ENCODE results near the gene P2RX4. TPM values are rescaled to one million over a fixed set of nuclear protein-coding genes. Genes with fewer than 3 reads are reported as not detected.
"Not testable (repeated sequence)": the region's sequence is repeated elsewhere in the genome, so short reads cannot be mapped to it uniquely, and the experiment has no call there.

Gene P2RX4
- total RNA-seq, 1 experiment from 2014 or later, result 8.1 TPM

- no peak overlapping the region for H3K27ac ChIP-seq (ENCODE audit: insufficient read length, low read depth, low read length)
- H3K18ac ChIP-seq (ENCODE audit: insufficient read length, low read depth, low read length), result no peak overlapping the region
- peaks cover 2 to 5% (median 3%) of the 10 kb centered on the region in 3 experiments; a peak in 5 of 7 replicates for H3K36me3 Mint-ChIP-seq (ENCODE audit: insufficient read depth in 1 of 3, low read depth in 3 of 3)
- H3T11ph ChIP-seq (ENCODE audit: low read length), result no peak overlapping the region
- no peak overlapping the region for H2BK5ac ChIP-seq (ENCODE audit: insufficient read length, low read length)
- no peaks in the 10 kb centered on the region for H3K27me3 ChIP-seq (ENCODE audit: insufficient read depth, low read length)
- H4K91ac ChIP-seq (ENCODE audit: insufficient read length, low read depth, low read length), result no peak overlapping the region
- no peak overlapping the region for H3K23ac ChIP-seq (ENCODE audit: insufficient read length, low read depth, low read length)
- H2BK12ac ChIP-seq (ENCODE audit: insufficient read length, low read depth, low read length), result no peak overlapping the region
- H3K4me1 ChIP-seq (ENCODE audit: insufficient read depth, low read length), result no peaks in the 10 kb centered on the region
- no peak for DNase-seq
- no peaks in the 10 kb centered on the region for H3K79me2 ChIP-seq (ENCODE audit: insufficient read depth, low read length)
- H3K9ac ChIP-seq (ENCODE audit: extremely low read depth, insufficient read length, low read length), result no peak overlapping the region
- TF ChIP-seq CTCF (conservative IDR thresholded peaks at IDR 0.05), result no peak
- H3K4me2 ChIP-seq (ENCODE audit: insufficient read depth, insufficient read length, low read length), result no peak overlapping the region
- H4K20me1 ChIP-seq (ENCODE audit: control insufficient read depth, insufficient read depth, insufficient read length), result no peaks in the 10 kb centered on the region
- H3K4me1 Mint-ChIP-seq, result peaks cover 3 to 4% of the 10 kb centered on the region in 2 experiments; a peak in 3 of 4 replicates
- H3K56ac ChIP-seq (ENCODE audit: insufficient read length, low read depth, low read length), result no peak overlapping the region
- H3K27me3 Mint-ChIP-seq (ENCODE audit: low read depth), result no peaks in the 10 kb centered on the region
- no peak overlapping the region for H2BK120ac ChIP-seq (ENCODE audit: low read depth, low read length, poor library complexity, severe bottlenecking)
- H3K79me1 ChIP-seq (ENCODE audit: insufficient read depth, low read depth, low read length, poor library complexity, severe bottlenecking), result no peaks in the 10 kb centered on the region
- H4K5ac ChIP-seq (ENCODE audit: insufficient read length, low read depth, low read length), result no peak overlapping the region
- no CpG with 5 or more reads among the region's 8 CpGs for WGBS (ENCODE audit: extremely low coverage, insufficient read length, low lambda C conversion rate)
- H3K23me2 ChIP-seq (ENCODE audit: insufficient read length, low read depth, low read length, poor library complexity, severe bottlenecking), result no peaks in the 10 kb centered on the region
- no peak overlapping the region for H3K27ac Mint-ChIP-seq
- H3K9me3 Mint-ChIP-seq, result no peaks in the 10 kb centered on the region
- H2BK15ac ChIP-seq (ENCODE audit: low read depth, low read length), result no peak overlapping the region
- no peak overlapping the region for H3K14ac ChIP-seq (ENCODE audit: insufficient read depth, low read length)
- H2AFZ ChIP-seq (ENCODE audit: low read length), result no peak overlapping the region
- H3K9me3 ChIP-seq (ENCODE audit: control insufficient read depth, low read depth, low read length), result no peaks in the 10 kb centered on the region
- H3K4ac ChIP-seq (ENCODE audit: low read depth, low read length), result no peak overlapping the region
- H3K4me3 Mint-ChIP-seq, result no peak overlapping the region
- H4K8ac ChIP-seq (replicated peaks; ENCODE audit: insufficient read length, low read depth, low read length), result no peak overlapping the region
- H2BK20ac ChIP-seq (ENCODE audit: low read depth, low read length, poor library complexity, severe bottlenecking), result no peak overlapping the region
- no peak overlapping the region for H2AK5ac ChIP-seq (ENCODE audit: insufficient read length, low read length)
Measured at GRCh38 chr12:121226399-121226798, 16.5 kb downstream of the P2RX4 start.

- not testable (repeated sequence) for H4K91ac ChIP-seq (ENCODE audit: insufficient read length, low read depth, low read length); DNase-seq; H3K27ac ChIP-seq (ENCODE audit: insufficient read length, low read depth, low read length); H2BK15ac ChIP-seq (ENCODE audit: low read depth, low read length); H3K9me3 ChIP-seq (ENCODE audit: control insufficient read depth, low read depth, low read length); H3K4ac ChIP-seq (ENCODE audit: low read depth, low read length); H3K4me1 Mint-ChIP-seq; H3K4me2 ChIP-seq (ENCODE audit: insufficient read depth, insufficient read length, low read length); H3K4me3 Mint-ChIP-seq; H3K79me1 ChIP-seq (ENCODE audit: insufficient read depth, low read depth, low read length, poor library complexity, severe bottlenecking); H3K9ac ChIP-seq (ENCODE audit: extremely low read depth, insufficient read length, low read length); H3K23ac ChIP-seq (ENCODE audit: insufficient read length, low read depth, low read length); H3K36me3 Mint-ChIP-seq (ENCODE audit: insufficient read depth in 1 of 3, low read depth in 3 of 3); H3K4me1 ChIP-seq (ENCODE audit: insufficient read depth, low read length); H3T11ph ChIP-seq (ENCODE audit: low read length); H2AK5ac ChIP-seq (ENCODE audit: insufficient read length, low read length); H3K18ac ChIP-seq (ENCODE audit: insufficient read length, low read depth, low read length); H3K79me2 ChIP-seq (ENCODE audit: insufficient read depth, low read length); H4K20me1 ChIP-seq (ENCODE audit: control insufficient read depth, insufficient read depth, insufficient read length); H4K5ac ChIP-seq (ENCODE audit: insufficient read length, low read depth, low read length); H3K9me3 Mint-ChIP-seq; H4K8ac ChIP-seq (replicated peaks; ENCODE audit: insufficient read length, low read depth, low read length); H2BK20ac ChIP-seq (ENCODE audit: low read depth, low read length, poor library complexity, severe bottlenecking); H2AFZ ChIP-seq (ENCODE audit: low read length); H3K14ac ChIP-seq (ENCODE audit: insufficient read depth, low read length); H2BK12ac ChIP-seq (ENCODE audit: insufficient read length, low read depth, low read length); H3K27ac Mint-ChIP-seq; H3K56ac ChIP-seq (ENCODE audit: insufficient read length, low read depth, low read length); H2BK120ac ChIP-seq (ENCODE audit: low read depth, low read length, poor library complexity, severe bottlenecking); H2BK5ac ChIP-seq (ENCODE audit: insufficient read length, low read length); H3K27me3 ChIP-seq (ENCODE audit: insufficient read depth, low read length); H3K27me3 Mint-ChIP-seq (ENCODE audit: low read depth); H3K23me2 ChIP-seq (ENCODE audit: insufficient read length, low read depth, low read length, poor library complexity, severe bottlenecking)
- no CpG with 5 or more reads among the region's 8 CpGs for WGBS (ENCODE audit: extremely low coverage, insufficient read length, low lambda C conversion rate)
Measured at GRCh38 chr12:121226871-121227270, 16.9 kb downstream of the P2RX4 start.

All from H9 (cell line).